Mesenchymal stem cell (in vitro differentiated cells and primary cell): ENCODE results near the gene PXMP2.

Experiments
- DNase-seq: peaks from one replicate; pipeline ENCODE4 v3.0.0-alpha.2; 2013
- H2AFZ ChIP-seq: one replicate; pipeline ENCODE4 v1.6.1; 2013; ENCODE audit warnings: low read depth, mild to moderate bottlenecking, control low read depth, inconsistent platforms, low read length, moderate library complexity
- H2AK5ac ChIP-seq: 2 replicates; pipeline ENCODE4 v1.6.1; 2013; ENCODE audit warnings: low read length, moderate library complexity, mild to moderate bottlenecking, inconsistent platforms; ENCODE audit not compliant: severe bottlenecking
- H2BK120ac ChIP-seq: one replicate; pipeline ENCODE4 v1.6.1; 2013; ENCODE audit warnings: low read depth, mild to moderate bottlenecking, inconsistent platforms, low read length, moderate library complexity
- H2BK12ac ChIP-seq, 2 experiments: one replicate each; pipeline ENCODE4 v1.6.1; 2013; ENCODE audit warnings: inconsistent platforms in 2 of 2, low read length in 2 of 2, mild to moderate bottlenecking in 2 of 2, moderate library complexity in 2 of 2, control low read depth in 1 of 2
- H2BK15ac ChIP-seq: one replicate; pipeline ENCODE4 v1.6.1; 2013; ENCODE audit warnings: mild to moderate bottlenecking, low read depth, inconsistent platforms; ENCODE audit not compliant: poor library complexity, severe bottlenecking
- H2BK5ac ChIP-seq: 2 replicates; pipeline ENCODE4 v1.6.1; 2013; ENCODE audit warnings: low read depth, mild to moderate bottlenecking, low read length, control low read depth, inconsistent platforms; ENCODE audit not compliant: poor library complexity, severe bottlenecking
- H3K14ac ChIP-seq, 2 experiments: one replicate each; pipeline ENCODE4 v1.6.1; 2013; ENCODE audit warnings: inconsistent platforms in 2 of 2, low read length in 2 of 2, control low read depth in 1 of 2, mild to moderate bottlenecking in 1 of 2, moderate library complexity in 1 of 2
- H3K18ac ChIP-seq, 2 experiments: one replicate each; pipeline ENCODE4 v1.6.1; 2013; ENCODE audit warnings: inconsistent platforms in 2 of 2, low read length in 2 of 2, control low read depth in 1 of 2, low read depth in 1 of 2, mild to moderate bottlenecking in 1 of 2
- H3K23ac ChIP-seq, 2 experiments: one replicate each; pipeline ENCODE4 v1.6.1; 2013; ENCODE audit warnings: inconsistent platforms in 2 of 2, low read length in 2 of 2, mild to moderate bottlenecking in 2 of 2, moderate library complexity in 2 of 2, control low read depth in 1 of 2
- H3K27ac ChIP-seq: 2 replicates; pipeline ENCODE4 v1.5.1; 2013; ENCODE audit warnings: mild to moderate bottlenecking, moderate library complexity, low read length, control low read depth, inconsistent platforms; ENCODE audit not compliant: poor library complexity, severe bottlenecking
- H3K27me3 ChIP-seq, 2 experiments: 2 replicates each; pipeline versions ENCODE4 v1.6.1 to v1.7.0; 2013; ENCODE audit warnings: low read length in 2 of 2, mild to moderate bottlenecking in 2 of 2, moderate library complexity in 2 of 2, control low read depth in 1 of 2, inconsistent platforms in 1 of 2; ENCODE audit not compliant: control insufficient read depth in 1 of 2, insufficient read depth in 1 of 2
- H3K36me3 ChIP-seq, 2 experiments: 2 replicates each; pipeline versions ENCODE4 v1.6.1 to v1.7.0; 2013; ENCODE audit warnings: low read length in 2 of 2, control low read depth in 1 of 2, inconsistent platforms in 1 of 2, low read depth in 1 of 2, mild to moderate bottlenecking in 1 of 2; ENCODE audit not compliant: insufficient read depth in 2 of 2, control insufficient read depth in 1 of 2
- H3K4ac ChIP-seq, 2 experiments: one replicate each; pipeline ENCODE4 v1.6.1; 2013; ENCODE audit warnings: inconsistent platforms in 2 of 2, low read length in 2 of 2, mild to moderate bottlenecking in 2 of 2, moderate library complexity in 2 of 2, control low read depth in 1 of 2, low read depth in 1 of 2
- H3K4me1 ChIP-seq: 2 replicates; pipeline ENCODE4 v1.6.1; 2013; ENCODE audit warnings: low read depth, low read length, control low read depth; ENCODE audit not compliant: control insufficient read depth, insufficient read depth
- H3K4me2 ChIP-seq: 2 replicates; pipeline ENCODE4 v1.6.1; 2013; ENCODE audit warnings: low read length, mild to moderate bottlenecking, inconsistent platforms; ENCODE audit not compliant: poor library complexity, severe bottlenecking
- H3K4me3 ChIP-seq, 2 experiments: 2 replicates each; pipeline versions ENCODE4 v1.5.1 to v1.7.0; 2013; ENCODE audit warnings: low read length in 2 of 2, mild to moderate bottlenecking in 2 of 2, control low read depth in 1 of 2, low read depth in 1 of 2; ENCODE audit not compliant: insufficient read depth in 1 of 2
- H3K79me1 ChIP-seq: replicated peaks from 2 replicates; pipeline ENCODE4 v1.6.1; 2013; ENCODE audit warnings: mild to moderate bottlenecking, control low read depth, low read length, inconsistent platforms; ENCODE audit not compliant: poor library complexity, severe bottlenecking
- H3K9ac ChIP-seq: 2 replicates; pipeline ENCODE4 v1.7.0; 2013; ENCODE audit warnings: mild to moderate bottlenecking, low read length, moderate library complexity
- H3K9me3 ChIP-seq: 2 replicates; pipeline ENCODE4 v1.7.0; 2013; ENCODE audit warnings: mild to moderate bottlenecking, low read length; ENCODE audit not compliant: control insufficient read depth
- H4K8ac ChIP-seq: one replicate; pipeline ENCODE4 v1.6.1; 2013; ENCODE audit warnings: inconsistent platforms, mild to moderate bottlenecking, low read length, moderate library complexity
- H4K91ac ChIP-seq: one replicate; pipeline ENCODE4 v1.6.1; 2013; ENCODE audit warnings: mild to moderate bottlenecking, low read length, inconsistent platforms
- WGBS: methylation state at CpG from one replicate; pipeline ENCODE4 v1.1.7; 2013; ENCODE audit warnings: mixed read lengths; 5-methylcytosine and 5-hydroxymethylcytosine counted together

PXMP2 gene

DNA sequence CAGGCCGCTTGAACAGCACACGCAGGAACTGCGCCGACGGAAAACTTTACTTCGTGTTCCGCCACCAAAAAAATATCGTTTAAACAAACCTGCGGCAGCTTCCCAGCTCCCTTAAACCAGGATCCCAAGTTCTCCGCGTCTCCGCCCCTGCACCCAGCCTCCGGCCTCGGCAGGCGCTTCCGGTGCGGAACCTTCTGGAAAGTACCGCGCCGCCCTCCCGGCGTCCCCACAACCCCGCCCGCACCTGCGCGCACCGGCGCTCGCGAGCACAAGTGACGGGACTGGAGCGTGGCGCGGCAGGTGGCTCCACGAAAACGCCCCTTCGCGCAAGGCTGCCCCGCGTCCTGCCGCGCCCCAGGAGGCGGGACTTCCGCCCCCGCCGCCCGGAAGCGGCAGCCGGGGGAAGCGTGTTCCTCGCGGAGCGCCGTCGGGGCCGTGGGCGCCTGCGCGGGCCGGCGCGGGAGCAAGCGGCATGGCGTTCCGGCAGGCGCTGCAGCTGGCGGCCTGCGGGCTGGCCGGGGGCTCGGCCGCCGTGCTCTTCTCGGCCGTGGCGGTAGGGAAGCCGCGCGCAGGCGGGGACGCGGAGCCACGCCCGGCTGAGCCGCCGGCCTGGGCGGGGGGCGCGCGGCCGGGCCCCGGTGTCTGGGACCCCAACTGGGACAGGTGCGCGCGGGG is 23.2 kb downstream of the PXMP2 start, which contains the start of gene PGAM5:
PGAM5 (plus strand) TSS at position 438 of the 675 bp plus-strand sequence; CDS start at position 473, 35 bp downstream.
- Histone ChIP-seq H3K4me2 (peak within 1 kb of the TSS; percentile 91), H3K36me3 (peaks cover 7 to 13% of the 10 kb centered on the region in 2 experiments), H3K9me3 (no peaks in the 10 kb centered on the region), H3K27me3 (no peaks in the 10 kb centered on the region), H2BK5ac (no peak within 1 kb of the TSS), H4K8ac (peak within 1 kb of the TSS; percentile 77), H2BK12ac (peak within 1 kb of the TSS in 1 of 2 experiments; percentile 19), H2BK120ac (peak within 1 kb of the TSS; percentile 30), H3K4me1 (peaks cover 4% of the 10 kb centered on the region), H3K23ac (peak within 1 kb of the TSS; percentile 69 to 80), H3K4ac (peak within 1 kb of the TSS; percentile 35 to 84), H3K9ac (peak within 1 kb of the TSS; percentile 90), H4K91ac (peak within 1 kb of the TSS; percentile 43), H3K14ac (no peak within 1 kb of the TSS), H3K27ac (peak within 1 kb of the TSS; percentile 83), H2AFZ (peak within 1 kb of the TSS; percentile 96), H2AK5ac (no peak within 1 kb of the TSS), H3K4me3 (peak within 1 kb of the TSS; percentile 93 to 98), H3K18ac (peak within 1 kb of the TSS; percentile 14 to 83), H3K79me1 (peaks cover 13% of the 10 kb centered on the region), H2BK15ac (no peak within 1 kb of the TSS)
- peak; percentile 79 for DNase-seq
- WGBS, result under 1% methylated on average over 75 of the region's 94 CpGs

DNA sequence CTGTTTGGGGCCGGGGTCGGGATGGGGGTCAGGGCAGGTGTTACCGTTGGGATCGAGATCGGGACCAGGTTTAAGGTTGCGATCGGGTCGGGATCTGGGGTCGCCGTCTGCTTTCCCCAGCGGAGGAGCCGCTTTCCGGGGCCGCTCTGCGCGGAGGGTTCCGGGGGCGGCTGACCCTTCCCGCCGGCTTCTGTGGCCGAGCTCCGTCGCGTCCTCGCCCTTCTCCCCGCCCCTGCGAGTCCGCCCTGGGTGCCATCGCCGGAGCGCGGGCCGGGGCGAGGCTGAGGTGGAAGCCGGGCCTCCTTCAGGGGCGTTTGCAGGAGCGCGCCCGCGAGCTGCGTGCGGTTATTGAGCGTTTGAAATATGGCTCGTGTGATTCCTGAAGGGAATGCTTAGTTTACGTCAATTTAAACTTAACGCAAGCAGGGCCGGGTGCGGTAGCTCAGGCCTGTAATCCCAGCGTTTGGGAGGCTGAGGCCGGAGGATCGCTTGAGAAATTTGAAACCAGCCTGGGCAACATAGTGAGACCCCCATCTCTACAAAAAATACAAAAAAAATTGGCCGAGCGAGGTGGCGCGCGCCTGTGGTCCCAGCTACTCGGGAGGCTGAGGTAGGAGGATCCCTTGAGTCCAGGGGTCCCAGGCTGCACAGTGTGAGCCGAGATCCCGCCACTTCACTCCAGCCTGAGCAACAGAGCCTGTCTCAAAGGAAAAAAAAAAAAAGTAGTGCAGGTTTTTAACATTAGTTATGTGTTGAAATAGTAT is 23.9 kb downstream of the PXMP2 start:
- Histone ChIP-seq H2AFZ (peak overlapping the region; percentile 62), H3K18ac (peak overlapping the region in 1 of 2 experiments; percentile 83), H3K27me3 (no peaks in the 10 kb centered on the region), H3K27ac (no peak overlapping the region), H2BK15ac (no peak overlapping the region), H3K4me1 (peaks cover 4% of the 10 kb centered on the region), H4K91ac (no peak overlapping the region), H3K4me2 (peak overlapping the region; percentile 91), H3K9ac (peak overlapping the region; percentile 90), H3K4ac (peak overlapping the region in 1 of 2 experiments; percentile 84), H4K8ac (peak overlapping the region; percentile 22), H3K14ac (no peak overlapping the region), H3K36me3 (peaks cover 11 to 18% of the 10 kb centered on the region in 2 experiments), H3K79me1 (peaks cover 15% of the 10 kb centered on the region), H2BK12ac (peak overlapping the region in 1 of 2 experiments; percentile 6), H3K23ac (peak overlapping the region in 1 of 2 experiments; percentile 80), H2AK5ac (no peak overlapping the region), H2BK120ac (no peak overlapping the region), H2BK5ac (no peak overlapping the region), H3K9me3 (no peaks in the 10 kb centered on the region), H3K4me3 (peak overlapping the region; percentile 93 to 98)
- WGBS, result 22% methylated on average over 36 of the region's 59 CpGs
- DNase-seq, result peak; percentile 50

DNA sequence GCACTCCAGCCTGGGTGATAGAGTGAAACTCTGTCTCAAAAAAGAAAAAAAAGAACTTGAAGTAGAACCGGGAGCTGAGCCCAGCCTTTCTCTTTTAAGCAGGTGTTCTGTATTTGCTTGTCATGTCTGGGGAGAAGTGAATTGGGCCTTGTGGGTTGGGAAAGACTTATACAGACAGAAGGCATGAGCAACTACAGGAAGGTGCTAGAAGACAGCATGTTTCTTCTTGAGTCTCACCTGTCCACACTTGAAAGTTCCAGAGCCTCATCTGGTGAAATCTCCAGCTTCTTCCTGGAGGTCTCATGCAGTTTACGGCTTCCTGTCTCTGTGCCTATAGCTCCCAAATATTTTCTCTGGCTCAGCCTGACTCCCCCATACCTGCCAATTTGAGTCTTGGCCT is 25.7 kb downstream of the PXMP2 start:
- H3K18ac ChIP-seq, result no peak overlapping the region
- H3K4me3 ChIP-seq, result no peak overlapping the region
- no peaks in the 10 kb centered on the region for H3K27me3 ChIP-seq
- no peaks in the 10 kb centered on the region for H3K9me3 ChIP-seq
- H3K4me1 ChIP-seq, result peaks cover 9% of the 10 kb centered on the region
- H3K79me1 ChIP-seq, result peaks cover 24% of the 10 kb centered on the region
- H2BK5ac ChIP-seq, result no peak overlapping the region
- no peak overlapping the region for H3K27ac ChIP-seq
- WGBS, result 90% methylated on average over 2 of the region's 2 CpGs
- no peak overlapping the region for H3K4ac ChIP-seq
- peaks cover 26 to 33% of the 10 kb centered on the region in 2 experiments for H3K36me3 ChIP-seq
- no peak overlapping the region for H3K23ac ChIP-seq
- no peak overlapping the region for H2AFZ ChIP-seq
- H3K4me2 ChIP-seq, result no peak overlapping the region
- no peak overlapping the region for H4K91ac ChIP-seq
- peak overlapping the region in 1 of 2 experiments; percentile 25 for H2BK12ac ChIP-seq
- H2BK15ac ChIP-seq, result no peak overlapping the region
- DNase-seq, result no peak
- no peak overlapping the region for H2BK120ac ChIP-seq
- H3K9ac ChIP-seq, result no peak overlapping the region
- H4K8ac ChIP-seq, result no peak overlapping the region
- no peak overlapping the region for H3K14ac ChIP-seq
- H2AK5ac ChIP-seq, result no peak overlapping the region

DNA sequence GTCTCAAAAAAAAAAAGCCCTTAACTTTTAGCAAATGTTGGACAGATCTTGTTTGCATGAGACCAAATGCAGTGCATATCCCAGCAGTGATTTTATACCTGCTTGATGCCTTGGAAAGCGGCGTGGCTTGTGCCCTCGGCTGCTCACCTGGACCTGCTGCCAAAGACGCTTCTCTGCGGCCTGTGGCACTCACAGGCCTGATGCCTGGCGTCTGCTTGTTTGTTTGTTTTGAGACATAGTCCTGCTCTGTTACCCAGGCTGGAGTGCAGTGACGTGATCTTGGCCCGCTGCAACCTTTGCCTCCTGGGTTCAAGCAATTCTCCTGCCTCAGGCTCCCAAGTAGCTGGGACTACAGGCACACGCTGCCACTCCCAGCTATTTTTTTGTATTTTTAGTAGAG is 28.5 kb downstream of the PXMP2 start:
- 91% methylated on average over 9 of the region's 9 CpGs for WGBS
- Histone ChIP-seq H3K4me2 (no peak overlapping the region), H2BK5ac (no peak overlapping the region), H4K8ac (peak overlapping the region; percentile 38), H3K18ac (no peak overlapping the region), H3K4me3 (no peak overlapping the region), H3K14ac (no peak overlapping the region), H4K91ac (no peak overlapping the region), H2BK12ac (no peak overlapping the region), H2BK15ac (no peak overlapping the region), H3K4ac (no peak overlapping the region), H3K9ac (no peak overlapping the region), H3K27me3 (no peaks in the 10 kb centered on the region), H3K23ac (no peak overlapping the region), H3K36me3 (peaks cover 48 to 59% of the 10 kb centered on the region in 2 experiments), H3K9me3 (no peaks in the 10 kb centered on the region), H2BK120ac (no peak overlapping the region), H2AFZ (no peak overlapping the region), H3K79me1 (peaks cover 26% of the 10 kb centered on the region), H2AK5ac (no peak overlapping the region), H3K27ac (no peak overlapping the region), H3K4me1 (peaks cover 6% of the 10 kb centered on the region)
- no peak for DNase-seq
